Loucy (cell line): ENCODE measurements around the gene ASTL.

Experiments used
- H2AFZ ChIP-seq: fragments of 200-600 bp; sonication (generic); 2 replicates; pipeline ENCODE4 v1.6.0; 2016; ENCODE audit warnings: antibody characterized with exemption, mild to moderate bottlenecking, low read length, moderate library complexity
- H3F3A ChIP-seq: fragments of 200-600 bp; 2 replicates; pipeline ENCODE4 v1.6.0; 2016; ENCODE audit warnings: antibody characterized with exemption, low read depth, mild to moderate bottlenecking
- H3K27me3 ChIP-seq: fragments of 200-600 bp; sonication (generic); 2 replicates; pipeline ENCODE4 v1.6.1; 2014; ENCODE audit warnings: low read length, mild to moderate bottlenecking; ENCODE audit not compliant: insufficient read depth, poor library complexity, severe bottlenecking
- H3K36me3 ChIP-seq: fragments of 200-600 bp; sonication (generic); 2 replicates; pipeline ENCODE4 v1.6.1; 2016; ENCODE audit warnings: low read length; ENCODE audit not compliant: insufficient read depth
- H3K4me1 ChIP-seq: fragments of 200-600 bp; sonication (generic); 2 replicates; pipeline ENCODE4 v1.5.1; 2014; ENCODE audit warnings: low read length, mild to moderate bottlenecking; ENCODE audit not compliant: insufficient read depth, poor library complexity, severe bottlenecking
- H3K4me2 ChIP-seq: fragments of 200-600 bp; sonication (generic); 2 replicates; pipeline ENCODE4 v1.6.0; 2014; ENCODE audit warnings: antibody characterized with exemption, low read length, low read depth, mild to moderate bottlenecking; ENCODE audit not compliant: poor library complexity, severe bottlenecking
- H3K4me3 ChIP-seq: fragments of 200-600 bp; sonication (generic); 2 replicates; pipeline ENCODE4 v1.5.1; 2014; ENCODE audit warnings: low read length, mild to moderate bottlenecking, mixed read lengths; ENCODE audit not compliant: poor library complexity, severe bottlenecking
- H3K79me2 ChIP-seq: fragments of 200-600 bp; sonication (generic); 2 replicates; pipeline ENCODE4 v1.6.1; 2014; ENCODE audit warnings: low read length; ENCODE audit not compliant: insufficient read depth
- H3K9ac ChIP-seq: fragments of 200-600 bp; sonication (generic); 2 replicates; pipeline ENCODE4 v1.6.0; 2014; ENCODE audit warnings: mild to moderate bottlenecking, low read depth, low read length, moderate library complexity; ENCODE audit not compliant: poor library complexity, severe bottlenecking
- H3K9me2 ChIP-seq: fragments of 200-600 bp; sonication (generic); replicated peaks from 2 replicates; pipeline ENCODE4 v1.6.1; 2016; ENCODE audit warnings: low read depth, low read length, mixed read lengths
- H3K9me3 ChIP-seq: fragments of 200-600 bp; sonication (generic); 2 replicates; pipeline ENCODE4 v1.6.1; 2014; ENCODE audit warnings: mild to moderate bottlenecking, antibody characterized with exemption, low read length, low read depth; ENCODE audit not compliant: insufficient read depth
- H4K20me1 ChIP-seq: fragments of 200-600 bp; sonication (generic); 2 replicates; pipeline ENCODE4 v1.6.0; 2014; ENCODE audit warnings: antibody characterized with exemption, low read length, mild to moderate bottlenecking; ENCODE audit not compliant: insufficient read depth, poor library complexity, severe bottlenecking
- CTCF ChIP-seq: fragments of 200-600 bp; sonication (generic); conservative IDR thresholded peaks from 2 replicates; pipeline ENCODE4 v1.5.1; 2014; ENCODE audit warnings: mild to moderate bottlenecking, antibody characterized with exemption, low read length
- EZH2phosphoT487 ChIP-seq: fragments of 200-600 bp; IDR thresholded peaks from 2 replicates; pipeline ENCODE4 v1.6.1; 2018; ENCODE audit warnings: antibody characterized with exemption, mild to moderate bottlenecking, moderate library complexity, borderline replicate concordance

ASTL gene

DNA sequence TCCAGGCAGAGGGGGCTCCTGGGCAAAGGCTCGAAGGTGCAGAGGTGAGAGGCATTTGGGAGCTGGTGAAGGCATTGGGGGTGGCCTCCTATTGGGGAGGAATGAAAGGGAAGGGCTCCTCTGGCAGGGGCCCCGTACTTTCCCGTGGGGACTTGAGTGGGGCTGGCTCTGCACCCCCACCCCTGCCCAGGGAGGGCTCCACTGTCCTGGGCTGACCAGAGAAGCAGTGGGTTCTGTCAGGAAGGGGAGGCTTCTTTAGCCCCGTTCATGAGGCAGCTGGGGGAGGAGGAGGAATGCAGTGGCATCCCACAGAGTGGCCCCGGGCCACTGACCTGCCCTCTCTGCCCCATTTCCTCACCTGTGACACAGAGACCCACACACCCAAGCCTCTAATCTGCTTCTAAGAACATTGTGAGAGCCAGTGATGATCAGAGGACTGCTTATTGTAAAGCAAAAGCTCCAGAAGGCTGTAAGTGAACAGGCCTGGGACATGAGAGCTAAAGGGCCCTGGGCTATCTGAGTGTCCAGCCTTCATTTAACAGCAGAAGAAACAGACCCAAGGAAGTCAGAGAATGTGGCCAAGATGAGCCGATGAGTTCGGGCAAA lies 65.0 kb downstream of the ASTL start:
- Histone ChIP-seq H3K4me3 (no peak overlapping the region), H3K4me1 (no peaks in the 10 kb centered on the region), H4K20me1 (no peaks in the 10 kb centered on the region), H3F3A (no peaks in the 10 kb centered on the region), H3K9ac (no peak overlapping the region), H3K79me2 (no peaks in the 10 kb centered on the region), H3K9me2 (no peaks in the 10 kb centered on the region), H3K4me2 (no peak overlapping the region), H3K27me3 (no peaks in the 10 kb centered on the region), H3K36me3 (no peaks in the 10 kb centered on the region), H2AFZ (no peak overlapping the region), H3K9me3 (no peaks in the 10 kb centered on the region)
- TF ChIP-seq EZH2phosphoT487 (no peak), CTCF (no peak)
